AG04450 (cell line): ENCODE measurements around the gene PNPLA5. TPM values are rescaled to one million over a fixed set of nuclear protein-coding genes. Genes with fewer than 3 reads are reported as not detected.

ENCODE experiments used
- CTCF ChIA-PET: fragments of 300-600, 350-600 bp; formaldehyde crosslinking; extraction: SDS; loops from one replicate; lab custom pipeline; 2022; ENCODE audit warnings: antibody characterized with exemption, inconsistent platforms; lab: Charles Lee
- POLR2A ChIA-PET: fragments of 350-600 bp; formaldehyde crosslinking; extraction: SDS; loops from one replicate; lab custom pipeline; 2021; ENCODE audit warnings: antibody characterized with exemption, inconsistent platforms; lab: Yijun Ruan, JAX
- DNase-seq: peaks from one replicate; pipeline ENCODE4 v3.0.0-alpha.2; 2011; ENCODE audit warnings: low read depth, low spot score
- H3K27ac ChIP-seq: one replicate; pipeline ENCODE4 v1.5.1; 2012; ENCODE audit warnings: low read depth, low read length, control low read depth
- H3K27me3 ChIP-seq: one replicate; pipeline ENCODE4 v1.6.0; 2012; ENCODE audit warnings: low read length; ENCODE audit not compliant: control insufficient read depth, insufficient read depth
- H3K4me3 ChIP-seq: 2 replicates; pipeline ENCODE4 v1.5.1; 2011; ENCODE audit warnings: mild to moderate bottlenecking, low read depth, low read length, control low read depth
- H3K9me3 ChIP-seq: 2 replicates; pipeline ENCODE4 v1.5.1; 2012; ENCODE audit warnings: low read length; ENCODE audit not compliant: control insufficient read depth, insufficient read depth
- CTCF ChIP-seq: IDR thresholded peaks from 2 replicates; pipeline ENCODE4 v1.5.1; 2011; ENCODE audit warnings: low read depth, low read length, control low read depth, inconsistent platforms
- polyA minus RNA-seq: library from RNA; depleted of rRNA, polyadenylated mRNA; stranded (reverse); fragments of >200 nt; gene quantifications from 2 replicates; pipeline ENCODE4 v1.2.3, GENCODE V29; 2011; rRNA and poly(A)+ RNA removed
- polyA plus RNA-seq: library from polyadenylated mRNA; depleted of rRNA; stranded (reverse); fragments of >200 nt; gene quantifications from 2 replicates; pipeline ENCODE4 v1.2.3, GENCODE V29; 2011; rRNA removed

Gene PNPLA5
- polyA plus RNA-seq (0.11 and 0.12 TPM in 2 replicates), polyA minus RNA-seq (0.17 and 0.28 TPM in 2 replicates)

- CTCF ChIA-PET = interaction anchor here (0.6 kb wide), 1 partner anchor 67 kb away, joined by 4 read pairs; no protein-coding TSS in a partner anchor
- POLR2A ChIA-PET = no interaction called here
- Histone ChIP-seq H3K27me3 (peaks cover 38% of the 10 kb centered on the region), H3K27ac (no peak within 1 kb of the TSS), H3K9me3 (no peaks in the 10 kb centered on the region; the same call in 1 of the 2 replicates), H3K4me3 (peak within 1 kb of the TSS; percentile 45)
- DNase-seq = no peak
- no peak for TF ChIP-seq CTCF
Observed at GRCh38 chr22:43891360-43892182, at the start of gene PNPLA5. TSS of gene PNPLA5 (minus strand) at chr22:43892013. CDS start at chr22:43891880, 133 bp downstream.

GRCh38 chr22:43941449-43941848 lies 49.6 kb upstream of the PNPLA5 start:
- Histone ChIP-seq H3K27ac (no peak overlapping the region), H3K4me3 (no peak overlapping the region), H3K9me3 (no peaks in the 10 kb centered on the region; the same call in 1 of the 2 replicates), H3K27me3 (no peaks in the 10 kb centered on the region)
- POLR2A ChIA-PET = no interaction called here
- DNase-seq = no peak
- no peak for TF ChIP-seq CTCF
- CTCF ChIA-PET = no interaction called here

- POLR2A ChIA-PET = no interaction called here
- H3K27ac ChIP-seq = no peak overlapping the region
- CTCF ChIA-PET = interaction anchor here (2.1 kb wide), 1 partner anchor 14 kb away, joined by 11 read pairs; no protein-coding TSS in a partner anchor
- no peak overlapping the region for H3K4me3 ChIP-seq
- DNase-seq = no peak
- no peak for TF ChIP-seq CTCF
- H3K27me3 ChIP-seq = no peaks in the 10 kb centered on the region
- H3K9me3 ChIP-seq = no peaks in the 10 kb centered on the region
Observed at GRCh38 chr22:43931771-43932170, 40.0 kb upstream of the PNPLA5 start.

- ChIA-PET CTCF (interaction anchor here (1.9 kb wide), 1 partner anchor 17 kb away, joined by 5 read pairs; no protein-coding TSS in a partner anchor), POLR2A (interaction anchor here (0.6 kb wide), 1 partner anchor 26 kb away, joined by 3 read pairs; no protein-coding TSS in a partner anchor)
- H3K27me3 ChIP-seq = no peaks in the 10 kb centered on the region
- peaks cover 3% of the 10 kb centered on the region; the same call in 1 of the 2 replicates for H3K9me3 ChIP-seq
- no peak overlapping the region for H3K4me3 ChIP-seq
- H3K27ac ChIP-seq = no peak overlapping the region
- no peak for TF ChIP-seq CTCF
- DNase-seq = no peak
Observed at GRCh38 chr22:43928908-43929307, 37.1 kb upstream of the PNPLA5 start.

GRCh38 chr22:43928468-43928867 lies 36.7 kb upstream of the PNPLA5 start:
- no peak for TF ChIP-seq CTCF
- Histone ChIP-seq H3K9me3 (peaks cover 3% of the 10 kb centered on the region; the same call in 1 of the 2 replicates), H3K27ac (no peak overlapping the region), H3K27me3 (no peaks in the 10 kb centered on the region), H3K4me3 (no peak overlapping the region)
- POLR2A ChIA-PET = interaction anchor here (0.6 kb wide), 1 partner anchor 26 kb away, joined by 3 read pairs; no protein-coding TSS in a partner anchor
- no peak for DNase-seq
- CTCF ChIA-PET = interaction anchor here (1.9 kb wide), 1 partner anchor 18 kb away, joined by 5 read pairs; no protein-coding TSS in a partner anchor
